ENCODE results near the gene TTC22.

- no peak for TF ChIP-seq CTCF (IDR thresholded peaks at IDR 0.05 in 4 of 5, conservative IDR thresholded peaks at IDR 0.05 in 1 of 5)
- no peak for TF ChIP-seq POLR2A (IDR thresholded peaks at IDR 0.05)
Observed at GRCh38 chr1:54777011-54777410, 24.1 kb downstream of the TTC22 start.
